Ovary (tissue), 9 donors: ENCODE results near the gene PDYN. TPM values are rescaled to one million over a fixed set of nuclear protein-coding genes. Genes with fewer than 3 reads are reported as not detected.

Experiments used
- DNase-seq, 5 donors: peaks; one replicate each; pipeline ENCODE4 v3.0.0-alpha.2; 2019 to 2020
- H3K27ac ChIP-seq, 2 donors: fragments of 200-600 bp; one replicate each; pipeline versions ENCODE4 v1.5.1 to v1.8.0; 2019 to 2022
- H3K27me3 ChIP-seq: fragments of 200-600 bp; one replicate; pipeline ENCODE4 v1.8.0; 2022
- H3K36me3 ChIP-seq: fragments of 200-600 bp; sonication (generic); one replicate; pipeline ENCODE4 v1.5.1; 2019
- H3K4me1 ChIP-seq: one replicate; pipeline ENCODE4 v1.8.1; 2013; ENCODE audit warnings: mild to moderate bottlenecking, moderate library complexity; ENCODE audit not compliant: insufficient read depth
- H3K4me3 ChIP-seq: fragments of 200-600 bp; sonication (generic); one replicate; pipeline ENCODE4 v1.5.1; 2017
- H3K9me3 ChIP-seq, 2 donors: fragments of 200-600 bp in 1 of 2; sonication (generic) in 1 of 2; one replicate each; pipeline versions ENCODE4 v1.5.1 to v1.8.1; 2013 to 2019; ENCODE audit warnings: mild to moderate bottlenecking in 1 of 2, moderate library complexity in 1 of 2
- EP300 ChIP-seq: sonication (generic); formaldehyde crosslinking; IDR thresholded peaks from one replicate; pipeline ENCODE4 v1.6.1; 2017; ENCODE audit warnings: antibody characterized with exemption
- POLR2A ChIP-seq: fragments of 450-650 bp; IDR thresholded peaks from one replicate; pipeline ENCODE4 v1.6.1; 2017; ENCODE audit warnings: antibody characterized with exemption, mild to moderate bottlenecking, moderate library complexity
- WGBS, 3 donors: extraction: QIAGEN DNeasy Blood & Tissue Kit in 1 of 3; methylation state at CpG; one replicate each; pipeline versions ENCODE4 v1.1.5 to v1.1.7; 2013 to 2017; 5-methylcytosine and 5-hydroxymethylcytosine counted together
- intact Hi-C, 4 donors: fragments of 100-400 bp; cut with DNase I; formaldehyde crosslinking; loops; one replicate each; pipeline versions ENCODE4 v1.11.0 to v1.15.1; 2022 to 2023
- polyA plus RNA-seq, 2 donors: library from polyadenylated mRNA; stranded (reverse); fragments of 200-250 nt in 1 of 2; fragments of 350-450 nt in 1 of 2; fragmentation: Illumina TruSeq in 1 of 2; extraction: RNeasy Lipid Tissue Mini Kit (QIAGEN cat#74804) in 1 of 2; gene quantifications; one replicate each; pipeline ENCODE4 v1.2.3, GENCODE V29; 2013 to 2014
- total RNA-seq, 7 donors: library from RNA; depleted of rRNA in 2 of 7; stranded (reverse); fragments of >200 nt in 2 of 7; fragmentation: NEBNext Ultra II Directional in 3 of 7; extraction: Animal tissue kit (Norgen Biotek cat#: 25700) in 3 of 7; gene quantifications; one replicate each; pipeline versions ENCODE4 v1.1.0 to v1.2.4, GENCODE V29; 2016 to 2023
- TF ChIP-seq, protein P1 (sequence below), 3 donors: fragments of 450-650 bp in 2 of 3; fragments of 200-600 bp in 1 of 3; IDR thresholded peaks; one replicate each; pipeline versions ENCODE4 v1.5.1 to v1.8.0; 2016 to 2022; ENCODE audit warnings: antibody characterized with exemption in 3 of 3, mild to moderate bottlenecking in 1 of 3
- donor health status: DM: no; HTN: no; CAD: no; lungs with moderate emphysema.
- donor health status: DM: no; HTN: no; CAD: no.
- donor health status: Bipolar disorder and iron deficiency.
- donor health status: DM: yes; HTN: yes; CAD: no.
- donor health status: DM: no; HTN: no; CAD: no.
- donor health status: DM: yes; HTN: yes; CAD: no.

The PDYN gene
- total and polyA plus RNA-seq, 9 donors = not detected

- intact Hi-C loops = no loop called here
- no peak for TF ChIP-seq EP300
- TF ChIP-seq, protein P1, sequence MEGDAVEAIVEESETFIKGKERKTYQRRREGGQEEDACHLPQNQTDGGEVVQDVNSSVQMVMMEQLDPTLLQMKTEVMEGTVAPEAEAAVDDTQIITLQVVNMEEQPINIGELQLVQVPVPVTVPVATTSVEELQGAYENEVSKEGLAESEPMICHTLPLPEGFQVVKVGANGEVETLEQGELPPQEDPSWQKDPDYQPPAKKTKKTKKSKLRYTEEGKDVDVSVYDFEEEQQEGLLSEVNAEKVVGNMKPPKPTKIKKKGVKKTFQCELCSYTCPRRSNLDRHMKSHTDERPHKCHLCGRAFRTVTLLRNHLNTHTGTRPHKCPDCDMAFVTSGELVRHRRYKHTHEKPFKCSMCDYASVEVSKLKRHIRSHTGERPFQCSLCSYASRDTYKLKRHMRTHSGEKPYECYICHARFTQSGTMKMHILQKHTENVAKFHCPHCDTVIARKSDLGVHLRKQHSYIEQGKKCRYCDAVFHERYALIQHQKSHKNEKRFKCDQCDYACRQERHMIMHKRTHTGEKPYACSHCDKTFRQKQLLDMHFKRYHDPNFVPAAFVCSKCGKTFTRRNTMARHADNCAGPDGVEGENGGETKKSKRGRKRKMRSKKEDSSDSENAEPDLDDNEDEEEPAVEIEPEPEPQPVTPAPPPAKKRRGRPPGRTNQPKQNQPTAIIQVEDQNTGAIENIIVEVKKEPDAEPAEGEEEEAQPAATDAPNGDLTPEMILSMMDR (IDR thresholded peaks at IDR 0.05) = no peak
- TF ChIP-seq POLR2A = no peak
- Histone ChIP-seq H3K27me3 (no peaks in the 10 kb centered on the region), H3K4me3 (no peak overlapping the region), H3K4me1 (no peaks in the 10 kb centered on the region), H3K36me3 (no peaks in the 10 kb centered on the region), H3K27ac (no peak overlapping the region), H3K9me3 (no peaks in the 10 kb centered on the region)
- no peak for DNase-seq
- 46 to 51% (median 51%) methylated on average over 4 of the region's 4 CpGs for WGBS, 3 donors
Measured at GRCh38 chr20:2010533-2010932, 16.7 kb upstream of the PDYN start.

DNA sequence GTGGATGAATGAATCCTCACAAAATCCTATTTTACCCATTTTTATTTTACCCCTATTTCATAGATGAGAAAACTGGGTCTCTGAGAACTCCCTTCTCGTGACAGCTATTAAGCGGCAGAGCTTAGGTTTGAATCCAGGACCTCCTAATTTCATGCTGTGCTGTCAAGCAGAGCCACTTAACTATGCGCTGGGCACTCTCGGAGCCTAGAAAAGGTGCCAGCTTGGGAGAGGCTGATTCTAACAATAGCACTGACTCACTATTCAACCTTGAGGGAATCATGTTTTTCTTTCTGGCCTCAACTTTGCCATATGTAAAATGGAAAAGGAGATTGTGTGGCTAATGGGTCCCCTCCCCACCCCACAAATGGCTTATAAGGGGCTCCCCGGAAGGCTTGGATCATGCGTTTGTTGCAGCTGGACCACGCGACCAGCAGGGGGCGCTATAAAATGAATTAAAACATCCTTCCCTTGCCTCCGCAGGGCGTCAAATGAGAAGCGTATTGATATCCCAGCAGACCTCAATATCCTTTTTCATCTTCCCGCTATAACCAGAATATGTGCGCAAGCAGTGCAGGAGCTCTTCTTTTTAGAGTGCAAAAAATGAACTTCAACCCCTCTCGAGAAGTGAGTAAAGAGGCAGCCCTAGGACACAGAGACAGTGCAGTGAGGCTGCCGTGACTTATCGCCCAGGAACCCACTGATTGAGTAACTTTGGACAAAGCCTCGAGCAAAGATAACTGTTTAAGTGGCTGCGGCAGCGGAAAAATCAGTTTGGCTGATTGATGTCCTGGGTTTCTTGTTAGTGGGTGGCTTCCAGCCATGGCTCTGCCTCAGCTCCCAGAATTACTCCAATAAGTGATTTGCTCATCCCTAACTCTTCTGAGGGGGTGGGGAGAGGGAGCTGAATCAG is 12.8 kb upstream of the PDYN start:
- 22 to 27% (median 25%) methylated on average over 20 of the region's 20 CpGs for WGBS, 3 donors
- intact Hi-C loops = no loop called here

DNA sequence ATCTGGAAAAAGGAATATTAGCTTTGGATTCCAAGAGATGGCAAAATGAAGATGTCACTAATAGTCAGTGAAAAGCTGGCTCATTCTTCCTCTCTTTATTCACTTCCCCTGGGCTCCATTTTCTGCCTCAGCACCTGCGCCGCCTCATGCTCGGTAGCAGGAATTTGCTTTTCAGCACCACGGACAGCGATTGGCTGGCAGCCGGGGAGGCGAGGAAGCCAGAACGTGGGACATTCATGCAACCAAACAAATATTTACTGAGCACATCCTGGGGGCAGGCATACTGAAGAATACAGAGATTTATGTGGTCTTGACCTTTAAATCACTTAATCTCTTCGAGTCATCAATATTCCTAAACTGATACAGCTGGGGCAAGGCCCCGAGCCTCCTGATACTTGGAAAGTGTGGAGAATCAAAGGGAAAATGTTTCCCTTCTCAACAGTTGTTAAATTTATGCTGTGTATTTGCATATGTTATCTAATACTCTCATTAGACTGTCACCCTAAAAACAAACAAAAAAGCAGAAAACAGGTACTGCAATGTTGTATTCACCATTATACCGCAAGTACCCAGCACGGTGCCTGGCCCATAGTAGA is 12.1 kb upstream of the PDYN start:
- TF ChIP-seq, protein P1 (IDR thresholded peaks at IDR 0.05) = no peak
- TF ChIP-seq EP300 (no peak), POLR2A (no peak)
- intact Hi-C loops = no loop called here
- no peak overlapping the region for H3K4me3 ChIP-seq
- no peaks in the 10 kb centered on the region for H3K9me3 ChIP-seq
- no peaks in the 10 kb centered on the region for H3K36me3 ChIP-seq
- DNase-seq = peak; percentile 27 to 66 (median 36)
- no peaks in the 10 kb centered on the region for H3K27me3 ChIP-seq
- H3K27ac ChIP-seq = no peak overlapping the region
- no peaks in the 10 kb centered on the region for H3K4me1 ChIP-seq
- 15 to 20% (median 15%) methylated on average over 12 of the region's 12 CpGs for WGBS, 3 donors

More for the DNA sequence above, 12.8 kb upstream of the PDYN start:
- Histone ChIP-seq H3K4me1 (no peaks in the 10 kb centered on the region), H3K4me3 (no peak overlapping the region), H3K36me3 (no peaks in the 10 kb centered on the region), H3K9me3 (no peaks in the 10 kb centered on the region), H3K27me3 (no peaks in the 10 kb centered on the region), H3K27ac (no peak overlapping the region)
- DNase-seq = no peak
- TF ChIP-seq POLR2A = no peak
- TF ChIP-seq, protein P1 (IDR thresholded peaks at IDR 0.05) = no peak
- TF ChIP-seq EP300 = no peak

DNA sequence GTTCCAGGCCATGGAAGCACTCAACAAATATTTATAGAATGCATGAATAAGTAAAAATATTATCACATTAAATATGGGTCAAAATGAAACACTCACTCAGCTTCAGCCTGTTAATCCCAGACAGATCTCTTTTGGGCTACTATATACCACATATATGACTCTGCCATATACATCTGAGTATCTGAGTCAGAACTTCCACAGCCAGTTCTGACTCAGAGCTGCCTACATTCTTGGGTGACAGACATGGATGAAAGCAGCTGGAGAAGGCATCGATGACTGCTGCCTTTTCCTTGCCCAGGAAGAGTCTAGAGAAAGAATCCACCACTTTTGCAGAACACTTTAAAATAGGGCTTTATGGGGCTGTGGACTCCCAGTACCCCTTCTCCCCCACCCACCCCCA is 11.5 kb upstream of the PDYN start:
- H3K27me3 ChIP-seq = no peaks in the 10 kb centered on the region
- no peak for DNase-seq
- H3K4me3 ChIP-seq = no peak overlapping the region
- no peaks in the 10 kb centered on the region for H3K36me3 ChIP-seq
- H3K27ac ChIP-seq = no peak overlapping the region
- 95 to 100% (median 98%) methylated on average over 1 of the region's 1 CpG for WGBS, 3 donors
- H3K9me3 ChIP-seq = no peaks in the 10 kb centered on the region
- intact Hi-C loops = no loop called here
- no peaks in the 10 kb centered on the region for H3K4me1 ChIP-seq
- TF ChIP-seq EP300 = no peak
- no peak for TF ChIP-seq POLR2A
- TF ChIP-seq, protein P1 (IDR thresholded peaks at IDR 0.05) = no peak
